Ascending aorta (tissue), 2 donors: ENCODE measurements around the gene TANGO2. TPM values are rescaled to one million over a fixed set of nuclear protein-coding genes. Genes with fewer than 3 reads are reported as not detected.

Experiments
- DNase-seq, 2 donors: peaks; one replicate each; pipeline ENCODE4 v3.0.0-alpha.2; 2019; ENCODE audit warnings: low spot score in 2 of 2
- H3K27ac ChIP-seq, 2 donors: fragments of 200-600 bp; sonication (generic); one replicate each; pipeline ENCODE4 v1.5.1; 2016 to 2017; ENCODE audit warnings: mild to moderate bottlenecking in 1 of 2
- H3K27me3 ChIP-seq: fragments of 200-600 bp; sonication (generic); one replicate; pipeline ENCODE4 v1.5.1; 2017
- H3K36me3 ChIP-seq, 2 donors: fragments of 200-600 bp; sonication (generic); one replicate each; pipeline ENCODE4 v1.5.1; 2016
- H3K4me1 ChIP-seq, 2 donors: fragments of 200-600 bp; sonication (generic); one replicate each; pipeline ENCODE4 v1.5.1; 2016 to 2017; ENCODE audit warnings: mild to moderate bottlenecking in 1 of 2
- H3K4me3 ChIP-seq, 2 donors: fragments of 200-600 bp; sonication (generic); one replicate each; pipeline ENCODE4 v1.5.1; 2016 to 2017; ENCODE audit warnings: mild to moderate bottlenecking in 1 of 2
- H3K9me3 ChIP-seq, 2 donors: fragments of 200-600 bp; sonication (generic); one replicate each; pipeline ENCODE4 v1.5.1; 2016
- CTCF ChIP-seq, 3 experiments: fragments of 200-600 bp in 2 of 3; fragments of 450-650 bp in 1 of 3; sonication (generic) in 2 of 3; IDR thresholded peaks; one replicate each; pipeline ENCODE4 v1.5.1; 2016 to 2019; ENCODE audit warnings: antibody characterized with exemption in 3 of 3, mild to moderate bottlenecking in 1 of 3, moderate library complexity in 1 of 3
- intact Hi-C: fragments of 100-400 bp; cut with DNase I; formaldehyde crosslinking; loops from one replicate; pipeline ENCODE4 v1.15.1; 2023
- total RNA-seq: library from RNA; depleted of rRNA; stranded (reverse); fragments of >200 nt; gene quantifications from one replicate; pipeline ENCODE4 v1.1.0, GENCODE V29; 2016

TANGO2 gene
- total RNA-seq, 1 donor from 2014 or later, result 26.3 TPM

DNA sequence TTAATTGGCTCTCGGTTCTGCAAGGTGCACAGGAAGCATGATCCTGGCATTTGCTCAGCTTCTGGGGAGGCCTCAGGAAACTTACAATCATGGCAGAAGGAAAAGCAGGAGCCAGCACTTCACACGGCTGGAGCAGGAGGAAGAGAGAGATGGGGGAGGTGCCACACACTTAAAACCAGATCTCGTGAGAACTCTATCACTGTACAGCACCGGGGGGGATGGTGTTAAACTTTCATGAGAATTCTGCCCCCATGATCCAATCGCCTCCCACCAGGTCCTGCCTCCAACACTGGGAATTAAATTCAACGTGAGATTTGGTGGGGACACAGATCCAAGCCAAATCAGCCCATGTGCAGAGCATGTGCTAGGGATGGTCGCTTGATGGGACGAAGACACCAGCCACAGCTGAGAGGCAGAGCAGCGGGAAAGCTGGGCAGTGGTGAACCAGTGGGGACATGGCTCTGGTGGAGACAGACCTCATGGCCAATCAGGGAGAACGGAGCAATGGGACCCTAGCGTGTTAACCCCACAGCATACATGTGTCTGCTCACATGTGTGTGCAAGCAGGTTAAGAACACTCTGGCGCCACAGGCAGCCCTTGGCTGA lies 6.2 kb downstream of the TANGO2 start:
- Histone ChIP-seq H3K4me3 (no peak overlapping the region), H3K9me3 (no peaks in the 10 kb centered on the region), H3K36me3 (peaks cover 3 to 9% of the 10 kb centered on the region in 2 donors), H3K27me3 (no peaks in the 10 kb centered on the region), H3K4me1 (peaks cover 4 to 20% of the 10 kb centered on the region in 2 donors), H3K27ac (no peak overlapping the region)
- no peak for TF ChIP-seq CTCF (IDR thresholded peaks at IDR 0.05)
- intact Hi-C loops, result loop anchor here (10.0 kb wide), 1 partner anchor 172 kb away; the partner anchor contains the start of genes GNB1L and RTL10
- peak in 1 of 2 donors; percentile 21 for DNase-seq

DNA sequence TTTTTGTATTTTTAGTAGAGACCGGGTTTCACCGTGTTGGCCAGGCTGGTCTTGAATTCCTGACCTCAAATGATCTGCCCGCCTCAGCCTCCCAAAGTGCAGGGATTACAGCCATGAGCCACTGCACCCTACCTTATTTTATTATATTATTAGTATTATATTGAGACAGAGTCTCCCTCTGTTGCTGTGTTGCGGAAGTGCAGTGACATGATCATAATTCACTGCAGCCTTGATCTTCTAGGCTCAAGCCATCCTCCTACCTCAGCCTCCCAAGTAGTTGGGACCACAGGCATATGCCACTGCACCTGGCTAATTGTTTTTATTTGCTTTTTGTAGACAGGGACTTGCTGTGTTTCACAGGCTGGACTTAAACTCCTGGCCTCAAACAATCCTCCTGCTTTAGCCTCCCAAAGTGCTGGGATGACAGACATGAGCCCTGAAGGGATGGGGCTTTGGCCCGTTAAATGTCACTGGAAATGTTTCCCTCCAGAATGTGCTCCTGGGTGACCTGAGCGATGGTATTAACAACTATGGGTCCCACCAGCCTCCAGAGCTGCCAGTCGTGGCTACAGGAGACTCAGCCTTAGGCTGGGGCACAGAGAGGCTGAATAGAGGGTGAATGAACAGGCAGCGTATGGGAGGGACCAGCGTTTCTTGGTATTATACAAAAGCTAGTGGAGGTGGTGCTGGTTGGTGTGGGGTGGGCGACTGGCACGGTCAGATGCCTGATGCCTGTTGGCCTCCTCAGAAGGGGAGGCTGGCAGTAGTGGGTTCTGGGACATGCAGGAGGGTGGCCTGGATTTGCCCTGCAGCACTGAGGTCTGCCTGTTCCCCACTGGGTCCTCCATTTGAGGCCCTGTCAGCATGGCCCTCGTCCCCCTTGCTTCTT lies 7.3 kb downstream of the TANGO2 start:
- Histone ChIP-seq H3K4me3 (no peak overlapping the region), H3K4me1 (peaks cover 5 to 24% of the 10 kb centered on the region in 2 donors), H3K27me3 (no peaks in the 10 kb centered on the region), H3K36me3 (peaks cover 3 to 10% of the 10 kb centered on the region in 2 donors), H3K27ac (no peak overlapping the region), H3K9me3 (no peaks in the 10 kb centered on the region)
- intact Hi-C loops, result loop anchor here (10.0 kb wide), 1 partner anchor 173 kb away; the partner anchor contains the start of genes GNB1L and RTL10
- TF ChIP-seq CTCF (IDR thresholded peaks at IDR 0.05), result peak in 1 of 3 experiments; percentile 8
- no peak for DNase-seq

DNA sequence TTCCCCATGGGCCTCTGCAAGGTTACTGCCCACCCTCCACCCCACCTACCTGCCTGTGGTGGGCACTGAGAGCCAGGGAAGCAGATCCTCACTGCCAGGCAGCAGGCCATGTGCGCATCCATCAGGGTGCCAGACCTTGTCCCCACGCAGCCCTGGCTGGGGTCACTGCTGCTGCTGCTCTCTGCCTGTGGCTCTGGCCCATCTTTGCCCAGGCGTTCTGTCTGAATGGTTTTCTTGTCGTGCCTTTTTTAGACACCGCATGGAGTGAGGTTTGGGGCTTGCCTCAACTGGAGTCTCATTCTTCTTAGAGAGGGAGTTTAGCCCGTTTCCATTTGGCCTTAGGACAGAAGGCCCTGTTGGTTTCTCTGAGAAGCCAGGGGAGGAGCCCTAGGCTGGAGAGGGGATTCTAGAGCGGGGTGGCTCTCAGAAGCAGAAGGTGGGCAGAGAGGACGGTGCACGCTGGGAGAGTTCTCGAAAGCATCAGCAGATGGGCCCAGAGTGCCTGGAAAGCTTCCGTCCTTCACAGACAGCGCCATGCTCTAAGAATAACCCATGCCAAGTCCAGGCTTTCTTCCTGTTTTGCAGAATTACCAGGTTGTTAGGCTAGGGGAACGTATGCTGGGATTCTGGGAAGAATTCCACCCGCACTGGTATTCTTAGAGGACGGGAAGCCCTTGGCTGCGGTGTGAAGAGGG lies 8.1 kb downstream of the TANGO2 start:
- DNase-seq, result no peak
- peaks cover 11 to 30% of the 10 kb centered on the region in 2 donors for H3K4me1 ChIP-seq
- no peak for TF ChIP-seq CTCF (IDR thresholded peaks at IDR 0.05)
- no peak overlapping the region for H3K4me3 ChIP-seq
- no peaks in the 10 kb centered on the region for H3K27me3 ChIP-seq
- intact Hi-C loops, result loop anchor here (10.0 kb wide), 1 partner anchor 174 kb away; the partner anchor contains the start of genes GNB1L and RTL10
- H3K27ac ChIP-seq, result peak overlapping the region in 1 of 2 donors; percentile 40
- H3K9me3 ChIP-seq, result no peaks in the 10 kb centered on the region
- peaks cover 3 to 10% of the 10 kb centered on the region in 2 donors for H3K36me3 ChIP-seq

DNA sequence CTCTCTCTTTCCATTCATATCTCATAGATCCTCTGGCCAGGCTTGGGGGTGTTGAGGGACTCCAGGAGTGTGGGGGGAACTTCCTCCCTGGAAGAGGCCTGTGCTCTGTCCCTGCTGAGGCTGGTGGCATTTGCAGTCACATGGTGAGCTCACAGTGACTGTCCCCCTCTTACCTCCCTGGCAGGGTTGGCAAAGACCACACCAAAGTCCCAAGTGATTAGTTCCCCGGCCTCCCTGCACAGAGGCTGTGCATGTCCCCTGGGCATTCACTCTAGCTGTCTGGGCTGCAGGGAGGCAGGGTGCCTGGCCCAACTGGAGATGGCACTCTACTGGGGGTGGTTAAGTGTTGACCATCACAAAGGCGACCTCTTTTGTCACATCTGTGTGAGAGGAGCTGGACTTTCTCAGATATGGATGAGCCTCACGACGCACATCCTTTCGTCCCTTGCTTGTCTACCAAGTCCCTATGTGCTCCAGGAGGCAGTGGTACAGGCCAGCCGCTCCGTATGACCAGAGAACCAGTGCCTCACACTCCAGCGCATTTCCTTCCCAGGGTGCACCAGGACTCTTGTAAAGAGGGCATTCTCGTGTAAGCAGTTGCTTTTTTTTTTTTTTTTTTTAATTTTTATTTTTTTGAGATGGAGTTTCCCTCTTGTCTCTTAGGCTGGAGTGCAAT lies 8.8 kb downstream of the TANGO2 start:
- DNase-seq, result no peak
- H3K36me3 ChIP-seq, result peaks cover 3 to 10% of the 10 kb centered on the region in 2 donors
- TF ChIP-seq CTCF (IDR thresholded peaks at IDR 0.05), result no peak
- H3K4me1 ChIP-seq, result peaks cover 11 to 30% of the 10 kb centered on the region in 2 donors
- no peaks in the 10 kb centered on the region for H3K27me3 ChIP-seq
- intact Hi-C loops, result loop anchor here (10.0 kb wide), 1 partner anchor 175 kb away; the partner anchor contains the start of genes GNB1L and RTL10
- no peaks in the 10 kb centered on the region for H3K9me3 ChIP-seq
- H3K27ac ChIP-seq, result peak overlapping the region in 1 of 2 donors; percentile 40
- H3K4me3 ChIP-seq, result no peak overlapping the region
